Prostate gland (tissue), 2 donors: ENCODE data around the gene YWHAB. TPM values are rescaled to one million over a fixed set of nuclear protein-coding genes. Genes with fewer than 3 reads are reported as not detected.
"Not testable (repeated sequence)": the region's sequence is repeated elsewhere in the genome, so short reads cannot be mapped to it uniquely, and the experiment has no call there.

Experiments used
- DNase-seq: peaks from one replicate; pipeline ENCODE4 v3.0.0-alpha.2; 2019; ENCODE audit warnings: low spot score
- H3K27ac ChIP-seq, 2 donors: fragments of 200-600 bp; sonication (generic); 2 replicates each; pipeline ENCODE4 v1.5.1; 2017 to 2019
- H3K27me3 ChIP-seq: fragments of 200-600 bp; sonication (generic); replicated peaks from 2 replicates; pipeline ENCODE4 v1.5.1; 2019; ENCODE audit not compliant: insufficient read depth
- H3K36me3 ChIP-seq, 2 donors: fragments of 200-600 bp; sonication (generic); 1 replicate in 1 of 2; 2 replicates in 1 of 2; pipeline versions ENCODE4 v1.5.1 to v1.8.1; 2017 to 2019
- H3K4me1 ChIP-seq: fragments of 200-600 bp; sonication (generic); replicated peaks from 2 replicates; pipeline ENCODE4 v1.5.1; 2019
- H3K4me3 ChIP-seq, 2 donors: fragments of 200-600 bp; sonication (generic); 2 replicates each; pipeline ENCODE4 v1.5.1; 2017 to 2019
- H3K9me3 ChIP-seq: fragments of 200-600 bp; sonication (generic); 2 replicates; pipeline ENCODE4 v1.5.1; 2017
- POLR2A ChIP-seq: fragments of 450-650 bp; IDR thresholded peaks from one replicate; pipeline ENCODE4 v1.6.1; 2016; ENCODE audit warnings: antibody characterized with exemption, mild to moderate bottlenecking
- POLR2AphosphoS5 ChIP-seq: sonication (generic); formaldehyde crosslinking; IDR thresholded peaks from one replicate; pipeline ENCODE4 v1.6.1; 2017; ENCODE audit warnings: antibody characterized with exemption
- WGBS: methylation state at CpG from one replicate; pipeline ENCODE4 v1.1.5; 2018; 5-methylcytosine and 5-hydroxymethylcytosine counted together
- intact Hi-C: fragments of 100-400 bp; cut with DNase I; formaldehyde crosslinking; loops from one replicate; pipeline ENCODE4 v1.14.2; 2022
- total RNA-seq, 2 donors: library from RNA; depleted of rRNA; stranded (reverse); fragments of >200 nt; gene quantifications; one replicate each; pipeline ENCODE4 v1.1.0, GENCODE V29; 2016
- TF ChIP-seq, protein P1 (sequence below), 4 experiments: fragments of 200-600 bp in 2 of 4; fragments of 450-650 bp in 2 of 4; sonication (generic) in 2 of 4; IDR thresholded peaks; 1 replicate in 3 of 4; 2 replicates in 1 of 4; pipeline ENCODE4 v1.5.1; 2016 to 2019; ENCODE audit warnings: antibody characterized with exemption in 4 of 4, mild to moderate bottlenecking in 2 of 4, moderate library complexity in 2 of 4

Gene YWHAB
- total RNA-seq, 2 donors from 2014 or later, result 122 to 131 TPM

DNA sequence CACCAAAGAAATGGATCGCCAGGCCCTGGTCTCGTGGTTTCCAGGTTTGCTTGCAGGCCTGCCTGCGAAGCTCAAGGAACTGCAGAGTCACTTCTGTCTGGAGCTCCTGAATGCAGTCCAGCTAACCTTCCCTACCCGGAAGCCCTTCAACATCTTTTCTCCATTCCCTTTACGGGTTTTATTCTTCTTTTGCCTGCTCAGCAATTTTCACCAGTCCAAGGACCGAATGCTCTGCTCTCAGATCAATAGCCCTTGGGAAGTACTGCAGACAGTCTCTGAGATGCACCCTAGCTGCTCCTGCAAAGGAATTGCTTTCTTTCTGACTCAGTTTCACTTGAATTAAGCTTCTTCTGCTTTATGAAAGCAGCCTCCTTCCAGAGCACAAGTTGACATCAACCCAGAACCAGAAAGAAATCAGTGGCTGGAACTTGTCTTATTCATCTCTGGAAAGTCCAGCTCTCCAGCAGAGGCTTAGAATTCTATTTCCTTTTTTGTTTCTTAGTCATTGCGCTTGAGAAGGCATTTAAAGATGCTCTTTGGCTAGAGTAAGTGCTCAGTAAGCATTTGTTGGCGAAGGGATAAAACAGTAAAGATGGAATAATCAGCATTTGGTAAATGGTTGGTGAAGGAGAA is 18.7 kb upstream of the YWHAB start:
- no peaks in the 10 kb centered on the region for H3K36me3 ChIP-seq
- no peaks in the 10 kb centered on the region for H3K27me3 ChIP-seq
- intact Hi-C loops, result loop anchor here (2.0 to 5.0 kb wide), 2 partner anchors 120 to 180 kb away; no protein-coding TSS in a partner anchor
- no peak overlapping the region for H3K27ac ChIP-seq
- no peaks in the 10 kb centered on the region for H3K4me1 ChIP-seq
- no peaks in the 10 kb centered on the region for H3K9me3 ChIP-seq
- WGBS, result 76% methylated on average over 8 of the region's 8 CpGs
- TF ChIP-seq POLR2AphosphoS5 (no peak), POLR2A (no peak)
- TF ChIP-seq, protein P1, sequence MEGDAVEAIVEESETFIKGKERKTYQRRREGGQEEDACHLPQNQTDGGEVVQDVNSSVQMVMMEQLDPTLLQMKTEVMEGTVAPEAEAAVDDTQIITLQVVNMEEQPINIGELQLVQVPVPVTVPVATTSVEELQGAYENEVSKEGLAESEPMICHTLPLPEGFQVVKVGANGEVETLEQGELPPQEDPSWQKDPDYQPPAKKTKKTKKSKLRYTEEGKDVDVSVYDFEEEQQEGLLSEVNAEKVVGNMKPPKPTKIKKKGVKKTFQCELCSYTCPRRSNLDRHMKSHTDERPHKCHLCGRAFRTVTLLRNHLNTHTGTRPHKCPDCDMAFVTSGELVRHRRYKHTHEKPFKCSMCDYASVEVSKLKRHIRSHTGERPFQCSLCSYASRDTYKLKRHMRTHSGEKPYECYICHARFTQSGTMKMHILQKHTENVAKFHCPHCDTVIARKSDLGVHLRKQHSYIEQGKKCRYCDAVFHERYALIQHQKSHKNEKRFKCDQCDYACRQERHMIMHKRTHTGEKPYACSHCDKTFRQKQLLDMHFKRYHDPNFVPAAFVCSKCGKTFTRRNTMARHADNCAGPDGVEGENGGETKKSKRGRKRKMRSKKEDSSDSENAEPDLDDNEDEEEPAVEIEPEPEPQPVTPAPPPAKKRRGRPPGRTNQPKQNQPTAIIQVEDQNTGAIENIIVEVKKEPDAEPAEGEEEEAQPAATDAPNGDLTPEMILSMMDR (IDR thresholded peaks at IDR 0.05), result no peak
- H3K4me3 ChIP-seq, result no peak overlapping the region
- DNase-seq, result no peak

DNA sequence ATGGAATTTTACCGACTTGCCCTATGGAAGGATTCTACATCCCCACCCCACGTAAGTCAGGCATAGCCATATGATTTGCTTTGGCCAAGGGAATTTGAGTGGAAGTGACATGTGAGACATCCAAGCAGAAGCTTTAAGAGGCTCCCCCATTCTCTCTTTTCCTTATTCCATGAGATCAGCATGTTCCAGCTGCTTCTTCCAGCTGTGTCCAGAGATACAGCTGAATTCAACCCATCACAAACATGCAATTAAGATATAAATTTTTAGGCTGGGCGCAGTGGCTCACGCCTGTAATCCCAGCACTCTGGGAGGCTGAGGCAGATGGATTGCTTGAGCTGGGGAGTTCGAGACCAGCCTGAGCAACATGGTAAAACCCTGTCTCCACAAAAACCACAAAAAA is 16.0 kb upstream of the YWHAB start:
- H3K4me1 ChIP-seq, result no peaks in the 10 kb centered on the region
- no peak overlapping the region for H3K4me3 ChIP-seq
- H3K9me3 ChIP-seq, result no peaks in the 10 kb centered on the region
- H3K36me3 ChIP-seq, result no peaks in the 10 kb centered on the region
- intact Hi-C loops, result loop anchor here (5.0 kb wide), 1 partner anchor 182 kb away; no protein-coding TSS in a partner anchor
- no peak overlapping the region for H3K27ac ChIP-seq
- WGBS, result 71% methylated on average over 5 of the region's 5 CpGs
- no peaks in the 10 kb centered on the region for H3K27me3 ChIP-seq
- no peak for DNase-seq
- TF ChIP-seq POLR2AphosphoS5 (no peak), POLR2A (no peak)

DNA sequence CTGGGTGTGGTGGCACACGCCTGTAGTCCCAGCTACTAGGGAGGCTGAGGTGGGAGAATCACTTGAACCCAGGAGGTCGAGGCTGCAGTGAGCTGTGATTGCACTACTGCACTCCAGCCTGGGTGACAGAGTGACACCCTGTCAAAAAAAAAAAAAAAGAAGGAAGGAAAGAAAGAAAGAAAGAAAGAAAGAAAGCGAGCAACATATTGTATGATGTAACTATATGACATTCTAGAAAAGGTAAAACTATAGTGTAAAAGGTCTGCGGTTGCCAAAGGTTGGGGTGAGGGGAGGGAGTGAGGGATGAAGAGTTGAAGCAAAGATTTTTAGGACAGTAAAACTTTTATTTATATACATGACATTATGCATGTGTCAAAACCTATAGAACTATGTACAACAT is 3.1 kb upstream of the YWHAB start:
- DNase-seq, H3K27ac ChIP-seq, intact Hi-C loops, H3K36me3 ChIP-seq, H3K4me1 ChIP-seq, H3K27me3 ChIP-seq, H3K9me3 ChIP-seq, H3K4me3 ChIP-seq: not testable (repeated sequence)
- 91% methylated on average over 4 of the region's 4 CpGs for WGBS

DNA sequence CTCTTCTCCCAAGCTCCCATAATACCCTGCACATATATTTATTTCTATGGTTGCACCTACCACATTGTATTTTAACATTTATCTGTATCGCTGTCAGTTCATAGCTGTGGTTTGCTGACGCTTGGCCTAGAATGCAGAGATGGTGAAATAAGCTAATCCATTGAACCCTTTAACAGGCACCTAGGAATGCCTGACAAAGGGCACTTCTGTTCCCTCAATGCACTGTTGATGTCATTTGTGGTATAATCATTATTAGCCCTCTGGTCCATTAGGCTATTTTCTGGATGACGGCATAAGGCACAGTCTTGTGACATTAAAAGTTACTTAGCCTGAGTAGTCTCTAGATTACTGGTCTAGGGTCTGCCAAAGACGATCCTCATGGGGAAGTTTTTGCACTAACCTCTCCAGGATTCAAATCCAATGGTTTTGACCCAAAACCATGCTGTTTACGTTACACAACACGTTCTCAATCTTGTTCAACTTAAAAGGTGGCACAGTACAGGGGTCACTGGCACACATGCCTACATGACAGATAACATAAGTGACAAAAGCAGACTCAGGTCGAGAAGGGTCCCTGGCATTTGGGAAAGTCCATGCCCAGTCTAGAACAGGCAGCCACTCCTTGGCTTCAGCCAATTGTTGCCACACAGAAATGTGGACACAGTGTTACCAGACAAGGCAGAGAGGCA is 2.1 kb upstream of the YWHAB start:
- WGBS, result 93% methylated on average over 7 of the region's 7 CpGs
- H3K4me3 ChIP-seq, result no peak overlapping the region
- TF ChIP-seq POLR2A (no peak), POLR2AphosphoS5 (no peak)
- TF ChIP-seq, protein P1 (IDR thresholded peaks at IDR 0.05), result no peak
- no peak overlapping the region for H3K27ac ChIP-seq
- H3K27me3 ChIP-seq, result no peaks in the 10 kb centered on the region
- intact Hi-C loops, result no loop called here
- DNase-seq, result no peak
- peaks cover 10% of the 10 kb centered on the region for H3K4me1 ChIP-seq
- no peaks in the 10 kb centered on the region for H3K36me3 ChIP-seq
- no peaks in the 10 kb centered on the region for H3K9me3 ChIP-seq

DNA sequence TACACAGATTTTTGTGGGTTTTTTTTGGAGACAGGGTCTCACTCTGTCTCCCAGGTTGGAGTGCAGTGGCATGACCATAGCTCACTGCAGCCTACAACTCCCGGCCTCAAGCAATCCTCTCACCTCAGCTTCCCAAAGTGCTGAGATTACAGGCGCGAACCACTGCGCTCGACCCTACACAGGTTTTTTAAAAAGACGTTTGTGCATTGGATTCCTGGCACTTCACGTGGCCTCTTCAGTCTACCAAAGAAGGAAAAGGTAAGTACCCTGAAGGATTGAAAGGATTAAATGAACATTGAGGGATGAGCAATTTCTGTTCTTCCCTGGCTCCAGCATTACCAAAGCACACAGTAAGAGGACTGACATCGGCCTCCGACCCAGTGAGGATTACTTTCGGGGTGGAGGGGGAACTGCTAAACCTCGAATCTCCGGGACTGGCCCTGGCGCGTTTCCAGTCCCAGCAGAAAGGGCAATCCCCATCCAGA is 556 bp upstream of the YWHAB start:
- H3K4me1 ChIP-seq, result peaks cover 15% of the 10 kb centered on the region
- H3K27ac ChIP-seq, result peak overlapping the region; percentile 87 to 93
- no peaks in the 10 kb centered on the region for H3K36me3 ChIP-seq
- 4% methylated on average over 14 of the region's 14 CpGs for whole genome bisulfite sequencing
- no peaks in the 10 kb centered on the region for H3K9me3 ChIP-seq
- H3K27me3 ChIP-seq, result no peaks in the 10 kb centered on the region
- no peak for DNase-seq
- H3K4me3 ChIP-seq, result peak overlapping the region; percentile 81 to 100
- intact Hi-C loops, result loop anchor here (5.0 kb wide), 1 partner anchor 82 kb away; the partner anchor contains the start of gene STK4
- TF ChIP-seq, protein P1 (IDR thresholded peaks at IDR 0.05), result no peak
- no peak for TF ChIP-seq POLR2A
- no peak for TF ChIP-seq POLR2AphosphoS5
